Cardiac septum (tissue), 1 donor: ENCODE results near the gene PRAMEF13. TPM values are rescaled to one million over a fixed set of nuclear protein-coding genes. Genes with fewer than 3 reads are reported as not detected.
A peak's percentile ranks its signal among the peaks of the same experiment; 100 is the strongest.
"Not testable (repeated sequence)": the region's sequence is repeated elsewhere in the genome, so short reads cannot be mapped to it uniquely, and the experiment has no call there.

Experiments
- DNase-seq: peaks from one replicate; pipeline ENCODE4 v3.0.0-alpha.2; 2020; ENCODE audit warnings: low spot score
- intact Hi-C: fragments of 100-400 bp; cut with DNase I; formaldehyde crosslinking; loops from one replicate; pipeline ENCODE4 v1.14.0; 2022
- long read RNA-seq: library from polyadenylated mRNA; unstranded; transcript quantifications from one replicate; pipeline ENCODE4 v2.0.0, GENCODE V29; 2021
- total RNA-seq: library from RNA; stranded (reverse); fragmentation: NEBNext Ultra II Directional; extraction: Animal tissue kit (Norgen Biotek cat#: 25700); gene quantifications from one replicate; pipeline ENCODE4 v1.2.1, GENCODE V29; 2021
- donor health status: DM: no; HTN: no; CAD: no.

The PRAMEF13 gene, protein sequence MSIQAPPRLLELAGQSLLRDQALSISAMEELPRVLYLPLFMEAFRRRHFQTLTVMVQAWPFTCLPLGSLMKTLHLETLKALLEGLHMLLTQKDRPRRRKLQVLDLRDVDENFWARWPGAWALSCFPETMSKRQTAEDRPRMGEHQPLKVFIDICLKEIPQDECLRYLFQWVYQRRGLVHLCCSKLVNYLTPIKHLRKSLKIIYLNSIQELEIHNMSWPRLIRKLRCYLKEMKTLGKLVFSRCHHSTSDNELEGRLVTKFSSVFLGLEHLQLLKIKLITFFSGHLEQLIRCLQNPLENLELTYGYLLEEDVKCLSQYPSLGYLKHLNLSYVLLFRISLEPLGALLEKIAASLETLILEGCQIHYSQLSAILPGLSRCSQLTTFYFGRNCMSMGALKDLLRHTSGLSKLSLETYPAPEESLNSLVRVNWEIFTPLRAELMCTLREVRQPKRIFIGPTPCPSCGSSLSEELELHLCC
- total RNA-seq, result not detected
- long read RNA-seq, result 0 reads

DNA sequence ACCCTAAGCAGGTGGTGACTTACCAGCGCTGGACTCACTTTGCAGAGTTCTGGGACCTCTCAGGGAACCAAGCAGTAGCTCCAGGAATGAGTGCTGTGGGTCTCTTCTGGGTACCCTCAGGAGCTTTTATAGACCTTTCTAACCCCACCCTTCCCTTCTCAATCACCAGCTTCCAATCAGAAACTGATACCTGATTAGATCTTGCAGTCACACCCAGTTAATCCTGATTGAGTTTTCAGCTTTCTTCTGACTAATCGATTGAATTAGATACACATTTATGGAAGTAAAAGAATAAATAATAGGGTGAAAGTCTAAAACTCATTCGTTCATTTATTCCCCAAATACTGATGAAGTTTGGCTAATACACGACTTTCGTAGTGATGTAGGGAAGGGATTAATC is at the start of gene PRAMEF13:
Gene PRAMEF13, minus strand, starts transcription at position 101 of the 400 bp plus-strand sequence. CDS start 1,820 bp downstream, outside the sequence.
- DNase-seq, intact Hi-C loops: not testable (repeated sequence)

DNA sequence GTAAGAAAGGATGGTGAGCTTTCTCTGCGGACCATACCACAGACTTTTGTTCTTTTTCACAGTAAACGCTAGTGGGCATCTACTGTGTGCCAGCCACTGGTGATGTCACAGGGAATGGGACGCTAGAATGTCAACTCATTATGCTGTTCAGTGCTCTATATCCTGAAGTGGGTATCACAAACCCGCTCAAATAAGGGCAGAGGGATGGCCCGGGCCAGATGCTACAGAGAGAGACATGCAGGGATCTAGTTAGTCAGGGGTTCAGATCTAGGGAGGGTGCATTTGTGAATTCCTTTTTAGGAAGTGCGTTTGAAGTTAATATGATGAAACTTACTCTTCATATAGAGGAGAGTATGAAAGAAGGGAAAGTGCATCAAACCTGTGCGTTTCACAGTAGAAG is 45.9 kb upstream of the PRAMEF13 start:
- intact Hi-C loops, result not testable (repeated sequence)
- DNase-seq, result peak; percentile 66

DNA sequence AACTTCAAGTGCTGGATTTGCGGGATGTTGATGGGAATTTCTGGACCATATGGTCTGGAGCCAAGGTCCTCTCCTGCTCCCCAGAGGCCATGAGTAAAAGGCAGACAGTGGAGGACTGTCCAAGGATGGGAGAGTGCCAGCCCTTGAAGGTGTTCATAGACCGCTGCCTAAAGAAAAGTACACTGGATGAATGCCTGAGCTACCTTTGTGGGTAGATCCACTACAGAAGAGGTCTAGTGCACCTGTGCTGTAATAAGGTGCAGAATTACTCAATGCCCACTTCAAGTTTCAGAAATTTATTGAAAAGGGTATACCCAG is 45.3 kb upstream of the PRAMEF13 start:
- DNase-seq, intact Hi-C loops: not testable (repeated sequence)

DNA sequence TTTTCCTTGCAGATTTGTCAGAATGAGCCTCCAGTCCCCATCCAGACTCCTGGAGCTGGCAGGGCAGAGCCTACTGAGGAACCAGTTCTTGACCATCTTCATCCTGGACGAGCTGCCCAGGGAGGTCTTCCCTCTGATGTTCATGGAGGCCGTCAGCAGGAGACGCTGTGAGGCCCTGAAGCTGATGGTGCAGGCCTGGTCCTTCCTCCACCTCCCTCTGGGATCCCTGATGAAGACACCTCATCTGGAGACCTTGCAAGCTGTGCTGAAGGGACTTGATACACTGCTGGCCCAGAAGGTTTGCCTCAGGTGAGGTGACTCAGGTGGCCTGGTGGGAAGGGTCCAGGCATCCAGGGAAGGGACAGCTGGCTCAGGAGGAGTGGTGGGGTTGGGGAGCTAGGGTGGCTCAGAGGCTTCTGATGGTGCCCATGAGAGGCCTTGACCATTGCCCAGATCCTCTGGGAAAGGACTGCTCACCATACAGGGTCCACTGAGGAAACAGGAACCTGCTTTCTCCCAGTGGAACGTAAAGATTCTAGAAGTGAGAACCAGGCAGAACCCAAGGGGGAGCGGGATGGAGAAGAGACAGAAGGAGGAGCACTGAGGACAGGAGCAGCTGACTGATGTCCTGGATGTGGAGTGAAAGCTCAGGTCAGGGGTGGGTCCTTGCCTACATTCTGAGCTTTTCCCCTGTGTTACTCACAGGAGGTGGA is 44.8 kb upstream of the PRAMEF13 start:
- DNase-seq, result peak; percentile 67
- intact Hi-C loops, result not testable (repeated sequence)

DNA sequence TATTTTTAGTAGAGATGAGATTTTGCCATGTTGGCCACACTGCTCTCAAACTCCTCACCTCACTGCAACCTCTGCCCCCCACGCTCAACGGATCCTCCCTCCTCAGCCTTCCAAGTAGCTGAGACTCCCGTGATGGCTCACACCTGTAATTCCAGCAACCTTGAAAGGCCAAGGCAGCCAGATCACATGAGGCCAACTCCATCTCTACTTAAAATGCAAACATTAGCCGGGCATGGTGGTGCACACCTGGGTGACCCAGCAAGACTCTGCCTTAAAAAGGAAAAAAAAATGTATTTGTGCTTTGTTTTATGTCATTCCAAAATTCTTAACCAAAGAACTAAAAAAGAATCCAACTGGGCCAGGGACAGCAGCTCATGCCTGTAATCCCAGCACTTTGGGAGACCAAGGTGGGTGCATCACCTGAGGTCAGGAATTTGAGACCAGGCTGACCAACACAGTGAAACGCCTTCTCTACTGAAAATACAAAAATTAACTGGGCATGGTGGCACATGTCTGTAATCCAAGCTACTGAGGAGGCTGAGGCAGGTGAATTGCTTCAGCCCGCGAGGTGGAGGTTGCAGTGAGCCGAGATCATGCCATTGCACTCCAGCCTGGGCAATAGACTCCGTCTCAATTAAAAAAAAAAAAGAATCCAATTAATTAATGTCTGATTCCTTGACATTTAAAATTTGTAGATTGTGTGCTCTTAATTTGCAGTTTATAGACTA is 42.5 kb upstream of the PRAMEF13 start:
- DNase-seq, result peak; percentile 64
- intact Hi-C loops, result not testable (repeated sequence)

DNA sequence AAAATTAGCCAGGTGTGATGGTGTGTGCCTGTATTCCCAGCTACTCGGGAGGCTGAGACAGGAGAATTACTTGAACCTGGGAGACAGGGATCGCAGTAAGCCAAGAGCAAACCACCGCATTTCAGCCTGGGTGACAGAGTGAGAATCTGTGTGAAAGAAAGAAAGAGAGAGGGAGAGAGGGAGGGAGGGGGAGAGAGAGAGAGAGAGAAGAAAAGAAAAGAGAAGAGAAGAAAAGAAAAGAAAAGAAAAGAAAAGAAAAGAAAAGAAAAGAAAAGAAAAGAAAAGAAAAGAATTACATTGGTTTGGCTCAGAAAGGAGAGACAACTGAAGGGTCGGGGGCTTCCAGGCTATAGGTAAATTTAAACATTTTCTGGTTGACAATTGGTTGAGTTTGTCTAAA is 38.4 kb upstream of the PRAMEF13 start:
- DNase-seq, intact Hi-C loops: not testable (repeated sequence)

DNA sequence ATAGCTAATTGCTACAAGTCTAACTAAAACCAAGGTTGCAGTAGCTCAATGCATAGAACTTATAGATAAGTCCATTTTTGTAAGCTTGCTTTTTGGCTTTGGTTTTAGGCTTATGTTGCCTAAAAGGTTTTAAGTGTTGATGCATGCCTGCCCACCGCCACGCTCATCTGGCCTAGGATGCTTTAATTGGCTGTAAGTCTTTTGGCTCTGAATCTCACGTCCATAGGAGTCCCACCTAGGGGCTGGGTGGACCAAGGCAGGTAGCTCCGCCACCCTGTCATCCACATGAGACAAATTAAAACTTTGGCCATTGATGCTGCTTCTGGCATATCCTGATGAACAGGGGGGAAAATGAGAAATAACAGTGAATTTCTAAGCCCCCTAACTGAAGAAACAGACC is 36.4 kb upstream of the PRAMEF13 start:
- DNase-seq, intact Hi-C loops: not testable (repeated sequence)

DNA sequence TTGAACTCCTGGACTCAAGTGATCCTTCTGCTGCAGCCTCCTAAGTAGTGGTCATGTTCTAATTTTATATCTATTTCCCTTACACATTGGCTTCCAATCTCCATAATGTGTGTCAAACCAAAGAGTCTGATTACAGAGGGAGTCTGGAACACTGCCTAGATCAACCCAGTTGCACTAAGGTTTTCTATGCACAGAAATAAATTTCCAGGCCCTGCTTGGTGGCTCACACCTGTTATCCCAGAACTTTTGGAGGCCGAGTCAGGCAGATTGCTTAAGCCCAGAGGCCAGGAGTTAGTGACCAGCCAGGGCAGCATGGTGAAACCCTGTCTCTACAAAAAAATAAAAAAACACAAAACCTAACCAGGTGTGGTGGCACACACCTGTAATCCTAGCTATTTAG is 32.8 kb upstream of the PRAMEF13 start:
- intact Hi-C loops, result not testable (repeated sequence)
- DNase-seq, result peak; percentile 56

DNA sequence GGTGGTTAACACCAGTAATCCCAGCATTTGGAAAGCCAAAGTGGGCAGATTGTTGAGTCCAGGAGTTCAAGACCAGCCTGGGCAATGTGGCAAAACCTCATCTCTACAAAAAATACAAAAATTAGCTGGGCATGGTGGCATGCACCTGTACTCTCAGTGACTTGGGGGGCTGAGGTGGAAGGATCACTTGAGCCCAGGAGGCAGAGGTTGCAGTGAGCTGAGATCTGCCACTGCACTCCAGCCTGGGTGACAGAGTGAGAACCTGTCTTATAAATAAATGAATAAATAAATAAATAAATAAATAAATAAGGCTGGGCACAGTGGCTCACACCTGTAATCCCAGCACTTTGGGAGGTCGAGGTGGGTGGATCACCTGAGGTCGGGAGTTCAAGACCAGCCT is 30.8 kb upstream of the PRAMEF13 start:
- DNase-seq, result peak; percentile 65
- intact Hi-C loops, result not testable (repeated sequence)

DNA sequence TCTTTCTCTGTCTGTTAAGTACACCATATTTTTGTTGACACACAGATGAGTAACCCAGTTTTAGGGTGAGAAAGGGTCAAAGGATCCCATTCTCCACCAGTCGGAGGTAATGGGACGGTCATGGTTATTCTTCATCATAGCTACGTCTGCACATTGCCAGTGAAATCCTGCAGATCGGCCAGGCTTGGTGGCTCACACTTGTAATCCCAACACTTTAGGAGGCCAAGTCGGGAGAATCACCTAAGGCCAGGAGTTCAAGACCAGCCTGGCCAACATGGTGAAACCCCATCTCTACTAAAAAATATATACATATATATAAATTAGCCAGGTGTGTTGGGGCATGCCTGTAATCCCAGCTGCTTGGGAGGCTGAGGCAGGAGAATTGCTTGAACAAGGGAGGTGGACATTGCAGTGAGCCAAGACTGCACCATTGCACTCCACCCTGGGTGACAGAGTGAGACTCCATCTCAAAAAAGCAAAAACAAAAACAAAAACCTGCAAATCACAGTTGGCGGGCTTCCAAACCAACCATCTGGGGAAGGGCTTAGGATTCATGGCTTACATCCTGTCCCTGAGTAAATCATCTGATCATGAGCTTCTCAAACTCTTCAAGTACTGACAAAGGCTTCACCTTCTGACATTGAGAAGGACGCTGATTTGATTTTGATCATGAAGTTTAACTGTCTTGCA is 30.0 kb upstream of the PRAMEF13 start:
- intact Hi-C loops, result not testable (repeated sequence)
- peak; percentile 58 for DNase-seq

DNA sequence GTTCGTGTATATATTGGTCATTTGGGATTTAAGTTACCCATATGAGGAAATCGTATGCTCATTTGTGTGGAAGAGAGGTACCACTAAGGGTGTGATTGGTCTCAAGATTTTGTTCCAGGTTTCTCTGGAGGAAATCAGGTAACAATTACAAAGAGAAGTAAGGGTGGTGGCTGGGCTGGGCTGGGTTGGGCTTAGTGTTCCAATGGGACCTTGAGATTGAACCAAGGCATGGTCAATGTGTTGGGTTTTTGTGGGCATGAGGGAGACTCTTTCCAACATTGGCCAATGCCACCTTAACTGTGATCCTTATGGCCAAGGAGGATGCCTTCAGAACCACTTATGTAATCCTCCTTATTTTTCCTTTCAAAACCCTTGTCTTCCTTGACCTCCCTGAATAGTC is 29.4 kb upstream of the PRAMEF13 start:
- intact Hi-C loops, result not testable (repeated sequence)
- peak; percentile 73 for DNase-seq

DNA sequence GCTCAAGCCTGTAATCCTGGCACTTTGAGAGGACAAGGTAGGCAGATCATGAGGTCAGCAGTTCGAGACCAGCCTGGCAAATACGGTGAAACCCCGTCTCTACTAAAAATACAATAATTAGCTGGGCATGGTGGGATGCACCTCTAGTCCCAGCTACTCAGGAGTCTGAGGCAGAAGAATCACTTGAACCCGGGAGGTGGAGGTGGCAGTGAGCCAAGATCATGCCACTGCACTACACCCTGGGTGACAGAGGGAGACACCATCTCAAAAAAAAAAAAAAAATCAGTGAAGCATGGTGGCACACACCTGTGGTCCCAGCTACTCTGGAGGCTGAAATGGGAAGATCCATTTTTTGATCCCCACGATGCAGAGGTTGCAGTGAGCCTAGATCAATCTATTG is 28.9 kb upstream of the PRAMEF13 start:
- DNase-seq, result not testable (repeated sequence)

DNA sequence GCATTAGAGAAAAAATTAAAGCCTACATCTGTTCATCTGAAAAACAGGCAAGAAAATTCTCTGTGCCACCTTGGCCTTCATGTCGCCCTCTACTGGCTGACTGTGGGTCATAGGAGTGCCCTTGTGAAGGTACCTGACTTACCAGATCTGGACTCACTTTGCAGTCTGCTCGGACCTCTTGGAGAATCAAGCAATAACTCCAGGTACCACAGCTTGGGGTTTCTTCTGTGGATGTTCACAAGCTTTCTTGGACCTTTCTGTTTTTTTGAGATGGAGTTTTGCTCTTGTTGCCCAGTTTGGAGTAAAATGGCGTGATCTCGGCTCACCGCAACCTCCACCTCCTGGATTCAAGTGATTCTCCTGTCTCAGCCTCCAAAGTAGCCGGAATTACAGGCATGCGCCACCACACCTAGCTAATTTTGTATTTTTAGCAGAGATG is 27.2 kb upstream of the PRAMEF13 start:
- intact Hi-C loops, result no loop called here
- DNase-seq, result peak; percentile 41

More for the DNA sequence above, 28.9 kb upstream of the PRAMEF13 start:
- intact Hi-C loops, result not testable (repeated sequence)

DNA sequence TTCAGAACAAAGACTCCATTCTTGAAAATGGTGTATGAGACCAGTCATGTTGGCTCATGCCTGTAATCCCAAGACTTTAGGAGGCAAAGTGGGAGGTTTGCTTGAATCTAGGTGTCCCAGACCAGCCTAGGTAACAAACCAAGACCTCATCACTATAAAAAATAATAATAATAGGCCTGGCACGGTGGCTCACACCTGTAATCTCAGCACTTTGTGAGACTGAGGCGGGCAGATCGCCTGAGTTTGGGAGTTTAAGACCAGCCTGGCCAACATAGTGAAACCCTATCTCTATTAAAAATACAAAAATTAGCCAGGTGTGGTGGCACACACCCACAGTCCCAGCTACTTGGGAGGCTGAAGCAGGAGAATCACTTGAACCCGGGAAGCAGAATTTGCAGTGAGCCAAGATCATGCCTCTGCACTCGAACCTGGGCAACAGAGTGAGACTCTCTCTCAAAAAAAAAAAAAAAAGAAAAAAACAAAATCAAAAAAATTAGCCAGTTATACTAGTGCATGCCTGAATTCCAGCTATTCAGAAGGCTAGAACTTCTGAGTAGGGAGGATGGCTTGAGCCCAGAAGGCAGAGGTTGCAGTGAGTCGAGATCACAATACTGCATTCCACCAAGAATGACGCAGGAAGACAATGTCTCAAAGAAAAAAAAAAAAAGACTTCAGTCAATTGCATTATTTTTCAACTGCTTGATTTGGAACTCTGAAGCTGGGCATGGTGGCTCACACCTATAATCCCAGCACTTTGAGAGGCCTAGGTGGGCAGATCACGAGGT is 26.3 kb upstream of the PRAMEF13 start:
- DNase-seq, intact Hi-C loops: not testable (repeated sequence)

DNA sequence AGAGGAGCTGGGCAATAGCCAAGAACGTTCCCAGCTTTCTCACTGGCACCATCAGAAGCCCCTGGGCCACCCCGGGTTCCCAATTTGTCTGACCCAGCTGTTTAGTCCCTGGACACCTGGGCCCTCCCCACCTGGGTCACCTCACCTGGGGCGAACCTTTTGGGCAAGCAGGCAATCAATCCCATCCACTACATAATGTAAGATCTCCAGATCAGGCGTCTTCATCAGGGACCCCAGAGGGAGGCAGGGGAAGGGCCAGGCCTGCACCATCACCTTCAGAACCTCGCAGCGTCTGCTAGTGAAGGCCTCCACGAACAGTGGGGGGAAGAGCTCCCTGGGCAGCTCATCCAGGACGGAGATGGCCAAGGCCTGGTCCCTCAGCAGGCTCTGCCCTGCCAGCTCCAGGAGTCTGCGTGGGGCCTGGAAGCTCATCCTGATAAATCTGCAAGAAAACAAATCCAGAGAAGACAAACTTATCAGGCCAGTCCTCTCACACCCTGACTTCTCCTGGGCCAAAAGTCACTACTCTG is 24.5 kb upstream of the PRAMEF13 start, which contains the start of gene PRAMEF18:
Gene PRAMEF18, minus strand, starts transcription at position 480 of the 530 bp plus-strand sequence. Its CDS starts 48 bp downstream, at position 432.
- intact Hi-C loops, result not testable (repeated sequence)
- peak; percentile 53 for DNase-seq

DNA sequence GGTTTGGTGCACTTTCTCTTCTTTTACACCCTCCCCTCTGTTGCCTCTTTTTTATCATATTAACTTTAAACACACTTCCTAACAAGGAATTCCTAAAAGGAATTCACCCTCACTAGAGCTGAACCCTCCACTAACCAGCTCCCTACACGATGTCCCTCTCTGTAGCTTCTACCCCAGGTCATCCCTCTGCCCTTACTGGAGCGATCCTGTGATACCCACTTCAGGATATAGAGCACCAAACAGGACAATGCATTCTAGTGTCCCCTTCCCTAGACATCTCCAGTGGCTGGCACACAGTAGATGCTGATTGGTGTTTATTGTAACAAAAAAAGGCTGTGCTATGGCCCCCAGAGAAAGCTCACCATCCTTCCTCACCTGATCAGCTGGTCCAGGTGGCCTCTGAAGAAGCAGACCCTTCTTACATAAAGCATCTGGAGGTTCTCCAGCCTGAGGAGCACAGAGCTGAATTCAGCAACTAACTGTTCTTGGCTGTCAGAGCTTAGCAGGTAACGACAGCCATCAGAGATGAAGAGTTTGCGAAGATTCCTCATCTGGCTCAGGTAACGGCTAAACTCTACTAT is 23.4 kb upstream of the PRAMEF13 start:
- intact Hi-C loops, result no loop called here
- DNase-seq, result peak; percentile 50

DNA sequence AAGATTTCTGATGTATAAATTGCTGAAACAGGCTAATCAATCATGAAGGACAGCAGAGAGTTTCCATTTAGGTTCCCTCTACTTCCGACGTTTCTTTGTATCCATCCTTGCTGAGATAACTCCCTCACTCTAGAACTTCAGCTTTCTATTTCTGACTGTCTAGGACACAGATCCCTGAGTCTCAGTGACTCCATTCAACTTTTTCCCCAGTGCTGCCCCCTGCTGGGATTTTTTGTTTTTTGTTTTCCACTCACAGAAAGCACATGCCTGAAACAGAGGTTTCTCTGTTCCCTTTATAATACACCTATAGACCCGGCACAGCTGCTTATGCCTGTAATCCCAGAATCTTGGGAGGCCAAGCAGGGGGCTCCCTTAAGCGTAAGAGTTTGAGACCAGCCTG is 21.6 kb upstream of the PRAMEF13 start:
- intact Hi-C loops, DNase-seq: not testable (repeated sequence)

DNA sequence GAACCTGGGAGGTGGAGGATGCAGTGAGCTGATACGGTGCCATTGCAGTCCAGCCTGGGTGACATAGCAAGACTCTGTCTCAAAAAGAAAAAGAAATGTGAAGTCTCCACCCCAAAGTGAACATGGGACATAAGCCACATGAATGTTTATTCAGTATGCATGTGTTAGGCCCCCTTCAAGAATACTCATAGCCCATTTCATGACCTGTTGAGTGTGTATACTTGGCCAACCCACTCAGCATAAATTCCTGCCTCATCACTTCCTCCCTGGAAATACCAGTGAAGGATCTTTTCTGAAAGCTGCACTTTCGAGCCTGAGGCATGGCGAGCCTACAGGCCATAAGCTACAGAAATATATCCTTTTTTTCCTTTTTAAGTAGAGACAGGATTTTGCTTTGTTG is 18.0 kb upstream of the PRAMEF13 start:
- DNase-seq, intact Hi-C loops: not testable (repeated sequence)
